GM18873 (cell line): ENCODE measurements around the gene PIEZO2.

ENCODE experiments used
- ATAC-seq: cut with Tn5 transposase; IDR thresholded peaks from one replicate; pipeline ENCODE4 v1.9.1; 2021; ENCODE audit warnings: mild to moderate bottlenecking, moderate library complexity, moderate number of reproducible peaks; ENCODE audit not compliant: unreplicated experiment, low FRiP score

PIEZO2 gene

GRCh38 chr18:10768221-10768620 is 381.1 kb downstream of the PIEZO2 start:
- no peak for ATAC-seq

DNA sequence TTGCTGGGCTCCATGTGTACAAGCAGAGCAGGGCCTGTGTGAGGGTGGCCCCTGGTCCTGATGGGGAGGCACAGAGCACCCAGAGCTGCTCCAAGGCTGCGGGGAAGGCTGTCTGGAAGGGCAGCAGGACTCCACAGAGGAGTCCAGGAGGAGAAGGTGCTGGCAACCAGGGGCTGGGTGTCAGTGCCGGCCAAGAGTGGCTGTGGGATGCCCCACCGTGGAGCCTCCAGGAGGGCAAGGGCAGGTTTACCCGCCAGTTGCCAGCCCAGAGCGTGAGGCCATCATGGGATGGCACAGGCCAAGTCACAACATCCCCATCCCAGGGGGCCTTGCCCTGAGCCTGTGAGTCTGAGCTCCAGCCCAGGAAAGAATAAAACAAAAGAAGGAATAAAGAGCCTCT is 381.7 kb downstream of the PIEZO2 start:
- ATAC-seq, result no peak

DNA sequence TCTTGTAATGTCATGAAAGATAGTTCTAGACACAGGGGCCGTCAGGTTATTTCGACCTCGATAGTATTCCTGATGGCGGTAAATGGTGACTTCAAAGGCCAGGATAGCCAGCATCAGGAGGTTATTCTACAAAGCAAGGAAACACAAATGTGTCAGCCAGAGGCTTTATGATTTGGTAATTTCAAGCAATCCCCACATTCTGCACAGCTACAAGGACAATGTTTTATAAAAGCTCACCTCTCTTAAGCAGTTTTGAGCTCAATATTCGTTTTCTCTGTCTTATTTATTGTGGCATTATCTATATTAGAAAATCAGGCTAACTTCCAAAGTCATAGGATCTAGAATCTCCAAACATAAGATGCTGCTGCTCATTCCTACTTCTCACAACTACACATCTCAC is 388.4 kb downstream of the PIEZO2 start:
- no peak for ATAC-seq

DNA sequence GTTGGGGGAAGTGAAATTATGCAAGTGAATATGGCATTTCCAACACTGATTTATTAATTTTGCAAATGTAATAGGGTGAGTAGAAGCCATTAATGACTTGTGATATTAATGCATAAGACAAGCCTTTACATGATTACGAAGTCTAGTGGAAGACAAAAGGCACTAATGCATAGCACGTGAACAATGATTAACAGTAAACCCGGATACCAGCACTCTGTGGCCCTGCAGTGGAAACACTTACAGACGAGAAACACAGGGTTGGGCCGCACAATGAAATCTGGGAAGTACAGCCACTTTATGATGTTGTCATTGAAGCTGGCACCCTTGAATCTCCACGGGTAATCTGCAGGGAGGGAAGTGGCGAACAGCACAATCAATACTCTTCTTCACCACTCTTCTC is 390.1 kb downstream of the PIEZO2 start:
- no peak for ATAC-seq

DNA sequence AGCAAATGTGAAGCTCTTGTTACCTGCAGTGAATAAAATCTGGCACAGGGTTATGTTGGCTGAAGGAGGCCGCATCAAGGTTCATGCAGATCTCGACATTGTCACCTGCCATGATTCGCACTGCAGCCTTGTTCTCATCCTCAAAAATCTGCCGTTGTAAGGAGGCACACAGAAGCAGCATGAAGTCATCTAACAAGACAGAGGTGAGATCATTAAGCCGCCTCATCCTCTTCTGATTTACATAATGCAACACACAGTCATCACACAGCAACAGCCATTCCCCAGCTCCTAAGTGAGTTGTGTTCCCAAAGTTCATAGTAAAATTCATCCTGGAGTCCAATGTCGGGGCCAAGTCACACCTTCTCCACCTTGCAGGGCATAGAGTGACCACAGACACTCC is 391.4 kb downstream of the PIEZO2 start:
- ATAC-seq, result no peak

DNA sequence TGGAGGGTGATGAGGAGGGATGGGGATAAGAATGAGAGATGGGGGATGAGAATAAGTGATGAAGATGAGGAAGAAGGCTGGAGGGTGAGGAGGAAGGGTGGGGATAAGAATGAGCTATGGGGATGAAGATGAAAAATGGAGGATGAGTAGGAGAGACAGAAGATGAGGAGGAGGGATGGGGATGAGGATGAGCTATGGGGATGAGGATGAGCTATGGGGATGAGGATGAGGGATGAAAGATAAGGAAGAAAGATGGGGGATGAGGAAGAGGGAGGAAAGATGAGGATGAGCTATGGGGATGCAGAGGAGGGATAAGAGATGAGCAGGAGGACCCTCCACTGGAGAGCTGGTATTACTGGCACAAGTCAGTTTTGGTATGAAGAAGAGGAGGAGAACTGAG is 392.0 kb downstream of the PIEZO2 start:
- no peak for ATAC-seq

DNA sequence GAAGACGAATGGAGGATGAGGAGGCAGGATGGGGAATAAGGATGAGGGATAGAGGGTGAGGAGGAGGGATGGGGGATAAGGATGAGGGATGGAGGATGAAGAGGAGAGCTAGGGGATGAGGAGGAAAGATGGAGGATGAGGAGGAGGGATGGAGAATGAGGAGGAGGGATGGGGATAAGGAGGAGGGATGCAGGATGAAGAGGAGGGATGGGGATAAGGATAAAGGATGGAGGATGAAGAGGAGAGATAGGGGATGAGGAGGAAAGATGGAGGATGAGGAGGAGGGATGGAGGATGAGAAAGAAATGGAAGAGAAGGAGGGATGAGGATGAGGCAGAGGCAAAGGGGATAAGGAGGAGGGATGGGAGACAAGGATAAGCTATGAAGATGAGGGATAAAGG is 393.5 kb downstream of the PIEZO2 start:
- no peak for ATAC-seq

DNA sequence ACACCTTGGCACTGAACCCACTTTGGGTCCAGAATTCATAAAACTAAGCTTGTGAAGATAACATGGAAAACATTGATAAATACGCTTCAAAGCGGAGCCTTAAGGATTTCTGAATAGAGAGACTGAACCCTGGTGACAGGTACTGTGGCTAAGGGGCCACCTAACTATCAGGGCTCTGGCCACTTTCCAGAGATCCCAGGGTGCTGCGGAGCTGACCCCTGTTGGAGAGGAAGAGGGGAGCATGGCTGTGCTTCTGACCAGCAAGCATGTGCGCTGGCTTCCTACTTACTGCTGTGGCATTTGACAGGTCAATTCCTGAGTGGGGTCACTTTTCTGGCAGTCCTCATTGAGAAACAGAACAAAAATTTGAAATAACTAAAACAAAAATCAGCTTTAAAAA is 395.2 kb downstream of the PIEZO2 start:
- no peak for ATAC-seq

DNA sequence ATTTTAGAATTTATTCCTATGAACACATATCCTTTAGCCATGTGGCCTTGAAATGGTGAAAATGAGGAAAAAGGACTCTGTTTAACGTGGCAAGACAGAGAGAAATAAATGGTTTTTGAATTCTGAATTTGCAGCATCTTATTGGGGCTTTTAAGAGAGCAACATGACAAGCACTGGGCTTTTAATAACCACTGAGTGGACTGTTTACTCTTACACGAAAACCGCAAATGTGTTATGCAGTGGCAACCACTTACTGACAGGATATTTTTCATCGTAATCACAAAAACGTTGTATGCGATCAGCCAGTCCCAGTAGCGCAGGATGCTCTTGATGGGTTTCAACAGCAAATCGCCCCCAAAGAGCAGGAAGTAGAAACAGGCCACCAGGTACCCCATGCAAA is 397.0 kb downstream of the PIEZO2 start:
- ATAC-seq, result no peak

- ATAC-seq, result no peak
Observed at GRCh38 chr18:10751653-10752052, 397.7 kb downstream of the PIEZO2 start.

DNA sequence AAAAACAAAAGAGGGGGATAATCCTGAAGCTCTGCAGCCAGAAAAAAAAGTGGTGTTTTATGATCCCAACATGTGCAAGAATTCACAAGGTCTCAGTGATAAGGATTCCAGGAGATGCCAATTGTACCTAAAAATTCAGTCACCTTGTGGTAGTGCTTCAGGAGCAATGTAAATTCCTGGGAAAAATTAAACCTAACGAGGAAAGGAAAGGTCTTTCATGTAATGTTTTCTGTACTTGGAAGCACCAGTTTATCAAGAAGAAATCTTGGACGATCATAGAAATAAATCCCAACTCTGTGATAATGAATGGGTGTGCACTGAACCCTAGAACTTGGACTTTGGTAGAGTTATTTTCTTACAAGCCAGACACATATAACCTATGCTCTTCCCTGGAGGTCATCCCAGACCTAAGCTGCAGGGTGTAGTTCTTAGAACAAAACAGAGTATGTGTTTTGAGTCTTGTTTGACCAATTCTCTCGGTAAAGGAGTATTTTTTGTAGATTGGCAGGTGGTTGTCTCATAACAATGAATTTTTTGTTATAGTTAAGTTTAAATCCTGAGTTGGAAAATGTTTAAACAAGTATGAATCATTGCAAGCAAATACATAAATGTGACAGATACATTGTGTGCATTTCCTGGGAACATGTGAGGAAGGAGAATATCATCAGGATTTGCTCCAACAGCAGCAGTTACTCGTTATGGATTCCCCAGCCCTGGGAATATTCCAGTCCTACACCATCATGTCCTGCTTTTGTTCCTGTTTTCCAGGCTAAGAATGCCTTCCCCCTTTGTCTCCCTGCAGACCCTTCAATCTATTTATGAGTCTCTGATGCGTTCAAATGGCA is 399.0 kb downstream of the PIEZO2 start:
- no peak for ATAC-seq

DNA sequence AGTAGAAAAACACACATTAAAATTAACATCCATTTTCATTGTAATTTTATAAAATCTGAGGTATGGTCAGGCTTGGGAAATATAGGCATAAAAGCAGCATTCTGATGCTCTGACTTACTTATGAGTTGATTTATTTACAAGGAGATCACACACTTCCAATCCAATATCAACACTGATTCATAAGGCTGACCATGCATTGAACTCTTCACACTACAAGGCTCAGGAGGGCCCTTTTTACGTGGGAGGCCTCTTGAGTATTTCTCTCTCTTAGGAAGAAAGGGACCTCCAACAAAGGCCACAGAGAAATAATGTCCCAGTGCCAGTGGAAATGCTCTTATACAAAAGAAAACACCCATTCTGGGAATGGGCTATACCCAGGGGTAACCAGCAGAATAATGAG is 400.7 kb downstream of the PIEZO2 start:
- no peak for ATAC-seq

- ATAC-seq, result no peak
Observed at GRCh38 chr18:10745971-10746370, 403.4 kb downstream of the PIEZO2 start.

DNA sequence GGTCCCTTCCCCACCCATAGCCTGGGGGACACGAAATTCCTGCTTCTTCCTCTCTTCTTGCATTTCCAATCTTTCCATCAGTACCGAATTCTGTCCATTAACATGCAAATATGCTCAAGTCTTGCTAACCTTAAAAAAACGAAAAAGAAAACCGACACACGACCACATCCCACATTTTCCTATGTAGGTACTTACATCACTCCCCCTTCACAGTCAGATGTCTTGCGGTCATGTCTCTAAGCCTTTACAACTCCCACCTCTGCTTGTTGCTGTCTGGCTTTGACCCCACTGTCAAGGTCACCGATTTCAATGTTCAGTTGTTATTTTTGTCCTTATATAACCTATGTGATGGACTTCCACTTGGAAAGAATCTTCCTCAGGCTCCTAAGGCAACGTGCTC is 404.1 kb downstream of the PIEZO2 start:
- no peak for ATAC-seq

- no peak for ATAC-seq
Observed at GRCh38 chr18:10743766-10744165, 405.6 kb downstream of the PIEZO2 start.

DNA sequence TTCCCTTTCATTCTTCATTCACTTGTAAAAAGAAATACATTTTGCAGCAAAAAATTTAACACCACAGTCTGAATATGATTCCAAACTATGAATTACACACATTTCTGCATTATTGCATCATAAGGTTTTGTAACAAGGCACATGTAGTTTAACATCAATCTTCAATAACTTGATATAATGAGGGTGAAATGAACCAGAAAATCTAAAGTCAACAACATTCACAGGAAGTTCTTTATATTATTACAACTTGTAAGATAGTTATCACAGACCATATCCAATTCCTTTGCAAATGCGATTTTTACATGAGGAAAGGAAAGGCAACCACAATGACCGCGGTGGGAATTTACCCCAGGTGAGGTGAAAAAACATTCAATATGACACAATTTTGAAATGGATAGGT is 410.2 kb downstream of the PIEZO2 start:
- no peak for ATAC-seq

GRCh38 chr18:10736984-10737383 is 412.4 kb downstream of the PIEZO2 start:
- no peak for ATAC-seq

- ATAC-seq, result no peak
Observed at GRCh38 chr18:10732990-10733389, 416.4 kb downstream of the PIEZO2 start.

GRCh38 chr18:10727477-10727876 is 421.9 kb downstream of the PIEZO2 start:
- ATAC-seq, result no peak

GRCh38 chr18:10726198-10727068 is 422.9 kb downstream of the PIEZO2 start:
- no peak for ATAC-seq

GRCh38 chr18:10724666-10725065 is 424.7 kb downstream of the PIEZO2 start:
- ATAC-seq, result no peak

DNA sequence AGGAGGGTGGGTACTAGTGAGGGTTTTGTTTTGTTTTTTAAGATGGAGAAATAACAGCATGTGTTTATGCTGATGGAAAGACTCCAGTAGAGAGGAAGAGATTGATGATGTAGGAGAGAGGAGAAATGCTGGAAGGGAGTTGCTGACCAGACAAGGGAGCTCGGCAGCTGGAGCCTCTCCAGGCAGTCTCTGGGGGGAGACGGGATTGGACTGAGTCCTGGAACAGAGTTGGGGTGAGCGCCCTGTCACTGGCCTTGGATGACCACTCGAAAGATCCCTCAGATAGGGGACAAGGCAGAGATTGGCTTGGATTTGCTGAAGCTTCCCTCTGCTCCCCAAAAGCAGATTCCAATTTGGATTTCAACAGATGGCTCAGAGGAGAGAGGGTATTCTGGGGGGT is 425.9 kb downstream of the PIEZO2 start:
- no peak for ATAC-seq
